Right lobe of liver (tissue), 4 donors: ENCODE data around the gene LASP1.

Experiments used
- POLR2A ChIP-seq: fragments of 450-650 bp; IDR thresholded peaks from one replicate; pipeline ENCODE4 v1.6.1; 2017; ENCODE audit warnings: antibody characterized with exemption, mild to moderate bottlenecking
- TF ChIP-seq, protein P1 (sequence below), 4 donors: fragments of 200-600 bp in 3 of 4; fragments of 450-650 bp in 1 of 4; IDR thresholded peaks; one replicate each; pipeline versions ENCODE4 v1.5.1 to v1.8.0; 2016 to 2022; ENCODE audit warnings: antibody characterized with exemption in 4 of 4, mild to moderate bottlenecking in 2 of 4
- donor health status: DM: no; HTN: no; CAD: no.
- donor health status: DM: no; HTN: no; CAD: no.
- donor health status: DM: no; HTN: yes; CAD: no.

DNA sequence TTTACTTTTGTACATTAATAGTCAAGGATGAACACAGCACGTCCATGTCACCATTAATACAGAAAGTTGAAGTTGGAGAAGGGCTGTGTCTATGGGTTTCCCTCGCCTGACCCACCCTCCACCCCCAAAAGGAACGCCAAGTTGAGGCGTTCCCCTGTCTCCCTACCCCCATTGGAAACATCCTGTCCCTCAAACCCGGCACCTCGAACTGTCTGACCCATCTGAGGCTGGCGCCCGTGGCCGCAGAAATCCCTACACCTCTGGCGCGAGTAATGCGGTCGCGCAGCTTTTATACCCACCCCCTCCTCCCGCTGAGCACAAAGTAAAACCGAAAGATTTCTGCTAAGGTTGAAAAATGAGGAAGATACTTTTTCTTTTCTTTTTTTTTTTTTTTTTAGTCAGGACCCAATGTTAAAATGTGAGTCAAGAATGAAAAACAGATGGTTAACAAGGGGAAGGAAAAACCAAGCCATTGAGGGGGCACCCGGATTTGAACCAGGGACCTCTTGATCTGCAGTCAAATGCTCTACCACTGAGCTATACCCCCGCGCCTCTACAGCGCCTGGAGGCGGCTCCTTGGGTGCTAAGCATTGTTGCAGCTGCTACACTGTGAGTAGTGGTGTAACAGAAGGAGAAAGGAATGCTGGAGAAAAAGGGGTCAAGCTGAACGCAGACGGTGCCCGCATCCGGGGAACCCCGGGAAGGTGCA lies 887 bp upstream of the LASP1 start:
- TF ChIP-seq, protein P1, sequence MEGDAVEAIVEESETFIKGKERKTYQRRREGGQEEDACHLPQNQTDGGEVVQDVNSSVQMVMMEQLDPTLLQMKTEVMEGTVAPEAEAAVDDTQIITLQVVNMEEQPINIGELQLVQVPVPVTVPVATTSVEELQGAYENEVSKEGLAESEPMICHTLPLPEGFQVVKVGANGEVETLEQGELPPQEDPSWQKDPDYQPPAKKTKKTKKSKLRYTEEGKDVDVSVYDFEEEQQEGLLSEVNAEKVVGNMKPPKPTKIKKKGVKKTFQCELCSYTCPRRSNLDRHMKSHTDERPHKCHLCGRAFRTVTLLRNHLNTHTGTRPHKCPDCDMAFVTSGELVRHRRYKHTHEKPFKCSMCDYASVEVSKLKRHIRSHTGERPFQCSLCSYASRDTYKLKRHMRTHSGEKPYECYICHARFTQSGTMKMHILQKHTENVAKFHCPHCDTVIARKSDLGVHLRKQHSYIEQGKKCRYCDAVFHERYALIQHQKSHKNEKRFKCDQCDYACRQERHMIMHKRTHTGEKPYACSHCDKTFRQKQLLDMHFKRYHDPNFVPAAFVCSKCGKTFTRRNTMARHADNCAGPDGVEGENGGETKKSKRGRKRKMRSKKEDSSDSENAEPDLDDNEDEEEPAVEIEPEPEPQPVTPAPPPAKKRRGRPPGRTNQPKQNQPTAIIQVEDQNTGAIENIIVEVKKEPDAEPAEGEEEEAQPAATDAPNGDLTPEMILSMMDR (IDR thresholded peaks at IDR 0.05), result peak in 2 of 4 donors; percentile 17 to 25
- TF ChIP-seq POLR2A, result no peak
